ENCODE measurements around the gene AHDC1.
"Not testable (repeated sequence)": the region's sequence is repeated elsewhere in the genome, so short reads cannot be mapped to it uniquely, and the experiment has no call there.

AHDC1 gene, protein sequence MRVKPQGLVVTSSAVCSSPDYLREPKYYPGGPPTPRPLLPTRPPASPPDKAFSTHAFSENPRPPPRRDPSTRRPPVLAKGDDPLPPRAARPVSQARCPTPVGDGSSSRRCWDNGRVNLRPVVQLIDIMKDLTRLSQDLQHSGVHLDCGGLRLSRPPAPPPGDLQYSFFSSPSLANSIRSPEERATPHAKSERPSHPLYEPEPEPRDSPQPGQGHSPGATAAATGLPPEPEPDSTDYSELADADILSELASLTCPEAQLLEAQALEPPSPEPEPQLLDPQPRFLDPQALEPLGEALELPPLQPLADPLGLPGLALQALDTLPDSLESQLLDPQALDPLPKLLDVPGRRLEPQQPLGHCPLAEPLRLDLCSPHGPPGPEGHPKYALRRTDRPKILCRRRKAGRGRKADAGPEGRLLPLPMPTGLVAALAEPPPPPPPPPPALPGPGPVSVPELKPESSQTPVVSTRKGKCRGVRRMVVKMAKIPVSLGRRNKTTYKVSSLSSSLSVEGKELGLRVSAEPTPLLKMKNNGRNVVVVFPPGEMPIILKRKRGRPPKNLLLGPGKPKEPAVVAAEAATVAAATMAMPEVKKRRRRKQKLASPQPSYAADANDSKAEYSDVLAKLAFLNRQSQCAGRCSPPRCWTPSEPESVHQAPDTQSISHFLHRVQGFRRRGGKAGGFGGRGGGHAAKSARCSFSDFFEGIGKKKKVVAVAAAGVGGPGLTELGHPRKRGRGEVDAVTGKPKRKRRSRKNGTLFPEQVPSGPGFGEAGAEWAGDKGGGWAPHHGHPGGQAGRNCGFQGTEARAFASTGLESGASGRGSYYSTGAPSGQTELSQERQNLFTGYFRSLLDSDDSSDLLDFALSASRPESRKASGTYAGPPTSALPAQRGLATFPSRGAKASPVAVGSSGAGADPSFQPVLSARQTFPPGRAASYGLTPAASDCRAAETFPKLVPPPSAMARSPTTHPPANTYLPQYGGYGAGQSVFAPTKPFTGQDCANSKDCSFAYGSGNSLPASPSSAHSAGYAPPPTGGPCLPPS (N-terminal part only)

DNA sequence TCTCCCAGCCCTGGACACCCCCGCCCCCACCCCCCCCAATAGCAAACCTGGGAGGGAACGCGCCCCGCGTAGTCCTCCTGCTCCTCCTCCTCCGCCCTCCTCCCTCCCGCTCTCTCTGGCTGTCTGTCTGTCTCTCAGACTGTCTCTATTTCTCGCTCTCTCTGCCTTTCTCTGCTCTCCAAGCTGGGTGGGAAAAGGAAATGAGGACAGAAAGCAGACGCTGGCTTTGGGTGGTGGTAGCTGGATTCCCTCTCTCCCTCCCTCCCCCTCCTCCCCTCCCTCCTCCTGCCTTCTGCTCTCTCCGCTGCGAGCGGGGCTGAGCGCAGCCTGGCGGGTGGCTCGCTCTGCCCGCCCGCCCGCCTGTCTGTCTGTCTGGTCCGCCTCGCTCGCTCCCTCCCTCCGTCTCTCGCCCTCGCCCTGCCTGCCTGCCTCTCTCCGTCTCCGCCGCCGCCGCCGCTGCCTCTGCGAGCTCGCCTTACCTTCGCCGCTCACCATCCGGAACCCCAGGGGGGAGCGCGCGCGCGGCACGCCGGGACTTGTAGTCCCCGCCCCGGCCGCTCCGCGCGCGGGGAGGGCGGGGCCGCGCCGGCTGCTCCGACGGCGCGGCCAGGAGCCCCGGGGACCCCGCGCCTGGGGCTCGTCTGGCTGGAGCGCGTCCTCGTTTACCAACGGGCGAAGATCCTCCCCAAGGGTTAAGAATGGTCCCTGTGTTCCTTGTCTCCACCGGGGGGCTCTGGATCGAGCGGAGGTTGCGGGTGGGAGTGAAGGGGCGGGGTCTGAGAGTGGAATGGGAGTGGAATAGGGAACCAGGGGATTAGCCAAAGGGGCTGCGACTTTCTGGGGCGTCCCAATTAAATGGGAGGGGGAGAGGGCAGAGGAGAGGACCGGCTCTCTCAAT lies at the start of gene AHDC1:
AHDC1 (minus strand) TSS at position 464 of the 898 bp plus-strand sequence. CDS start 52,029 bp downstream, outside the sequence.
- peak; percentile 89 for DNase-seq

DNA sequence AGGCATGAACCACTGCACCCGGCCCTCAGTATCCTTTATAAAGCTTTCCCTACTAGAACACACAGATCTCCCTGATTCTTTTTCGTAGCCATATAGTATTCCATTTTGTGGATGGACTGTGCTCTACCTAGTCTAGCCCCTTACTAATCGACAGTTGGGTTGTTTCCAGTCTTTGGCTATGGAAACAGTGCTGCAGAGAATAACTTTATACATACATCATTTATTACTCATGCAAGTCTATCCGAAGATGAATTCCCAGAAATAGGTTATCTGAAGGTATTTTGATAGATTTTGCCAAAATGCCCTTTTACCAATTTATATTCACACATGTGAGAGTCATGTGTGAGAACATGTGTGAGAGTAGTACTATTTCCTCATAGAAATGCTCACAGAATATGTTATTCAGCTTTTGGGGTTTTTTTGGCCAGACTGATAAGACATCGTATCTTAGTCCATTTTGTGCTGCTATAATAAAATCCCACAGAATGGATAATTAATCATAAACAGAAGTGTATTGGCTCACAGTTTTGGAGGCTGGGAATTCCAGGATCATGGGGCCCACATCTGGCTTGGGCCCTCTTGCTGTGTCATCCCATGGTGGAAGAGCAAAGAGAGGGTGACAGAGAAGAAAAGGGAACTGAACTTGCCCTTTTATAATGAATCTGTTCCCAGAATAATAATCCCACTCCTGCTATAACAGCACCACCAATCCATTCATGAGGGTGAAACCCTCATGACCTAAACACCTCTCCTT lies 48.3 kb upstream of the AHDC1 start:
- no peak for DNase-seq

DNA sequence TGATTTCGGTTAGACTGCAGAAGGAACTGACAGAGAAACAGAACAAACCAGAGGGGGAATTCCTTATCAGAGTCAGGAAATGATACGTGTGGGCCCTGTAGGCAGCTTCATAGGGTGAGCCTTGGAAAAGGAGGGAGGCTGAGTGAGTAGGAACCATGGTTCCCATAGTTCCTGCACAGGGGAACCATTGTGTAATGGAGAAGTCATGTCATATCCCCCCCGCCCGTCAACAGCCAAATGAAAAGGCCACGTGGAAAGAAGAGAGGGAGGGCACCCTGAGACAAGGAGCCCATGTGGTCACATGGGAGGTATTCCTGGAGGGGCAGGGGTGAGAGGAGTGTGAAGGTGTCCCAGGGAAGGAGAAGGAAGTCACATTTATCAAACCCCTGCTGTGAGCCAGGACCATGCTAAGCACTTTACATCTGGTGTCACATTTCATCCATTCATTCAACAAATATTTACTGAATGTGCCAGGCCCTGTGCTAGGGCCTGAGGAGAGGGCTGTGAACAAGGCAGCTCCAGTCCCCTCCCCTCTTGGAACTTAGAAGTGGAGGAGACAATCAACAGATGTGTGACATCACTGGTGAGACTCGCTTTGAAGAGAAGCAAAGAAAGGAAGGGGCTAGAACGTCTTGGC lies 46.7 kb upstream of the AHDC1 start:
- DNase-seq: no peak

DNA sequence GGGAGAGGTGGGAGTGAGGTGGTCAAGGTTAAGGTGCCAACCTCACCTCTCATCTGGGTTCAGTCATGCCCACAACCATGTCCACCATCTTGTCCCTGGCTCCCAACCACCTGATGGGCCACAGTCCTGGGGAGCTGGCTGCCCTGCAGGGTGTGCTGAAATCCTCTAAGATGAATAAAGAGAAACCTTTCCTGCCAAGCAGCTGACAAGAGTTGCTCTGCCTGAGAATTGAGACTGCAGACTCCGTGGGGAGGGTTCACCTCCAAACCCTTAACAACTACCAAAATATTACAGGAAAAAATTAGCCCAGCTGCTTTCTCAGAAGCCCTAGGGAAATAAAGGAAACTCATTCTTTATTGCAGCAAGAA lies 46.2 kb upstream of the AHDC1 start:
- no peak for DNase-seq

DNA sequence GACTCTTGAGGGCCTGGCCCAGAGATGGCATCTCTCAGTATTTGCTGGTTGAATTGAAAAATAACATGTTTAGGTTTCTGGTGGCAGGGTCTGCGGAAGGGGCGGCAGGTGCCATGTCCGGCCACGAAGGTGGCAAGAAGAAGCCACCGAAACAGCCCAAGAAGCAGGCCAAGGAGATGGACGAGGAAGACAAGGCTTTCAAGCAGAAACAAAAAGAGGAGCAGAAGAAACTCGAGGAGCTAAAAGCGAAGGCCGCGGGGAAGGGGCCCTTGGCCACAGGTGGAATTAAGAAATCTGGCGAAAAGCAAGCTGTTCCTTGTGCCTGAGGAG lies 45.3 kb upstream of the AHDC1 start:
- no peak for DNase-seq

DNA sequence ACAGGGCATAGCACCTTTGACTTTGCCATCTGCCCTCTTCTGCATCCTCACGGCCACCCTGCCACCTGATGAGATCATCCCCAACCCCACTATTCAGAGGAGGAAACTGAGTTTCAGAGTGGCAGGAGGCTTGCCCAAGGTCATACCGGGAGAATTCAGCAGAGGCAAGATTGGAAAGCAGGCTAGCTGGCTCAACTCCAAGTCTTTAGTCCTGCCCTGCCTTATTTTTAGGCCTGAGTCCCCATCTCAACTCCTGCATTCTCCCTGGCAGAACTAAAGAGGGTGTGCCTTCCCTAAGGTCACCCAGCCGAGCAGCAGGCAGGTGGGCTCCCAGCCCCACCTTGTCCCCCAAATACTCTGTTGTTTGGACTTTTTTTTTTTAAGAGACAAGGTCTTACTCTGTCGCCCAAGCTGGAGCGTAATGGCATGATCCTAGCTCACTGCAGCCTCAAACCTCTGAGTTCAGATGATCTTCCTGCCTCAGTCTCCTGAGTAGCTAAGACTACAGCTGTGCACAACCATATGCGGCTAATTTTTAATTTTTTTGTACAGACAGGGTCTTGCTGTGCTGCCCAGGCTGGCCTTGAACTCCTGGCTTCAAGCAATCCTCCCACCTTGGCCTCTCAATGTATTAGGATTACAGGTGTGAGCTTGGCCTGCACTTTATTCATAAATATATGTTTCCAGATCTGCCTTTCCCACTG lies 44.8 kb upstream of the AHDC1 start:
- no peak for DNase-seq

DNA sequence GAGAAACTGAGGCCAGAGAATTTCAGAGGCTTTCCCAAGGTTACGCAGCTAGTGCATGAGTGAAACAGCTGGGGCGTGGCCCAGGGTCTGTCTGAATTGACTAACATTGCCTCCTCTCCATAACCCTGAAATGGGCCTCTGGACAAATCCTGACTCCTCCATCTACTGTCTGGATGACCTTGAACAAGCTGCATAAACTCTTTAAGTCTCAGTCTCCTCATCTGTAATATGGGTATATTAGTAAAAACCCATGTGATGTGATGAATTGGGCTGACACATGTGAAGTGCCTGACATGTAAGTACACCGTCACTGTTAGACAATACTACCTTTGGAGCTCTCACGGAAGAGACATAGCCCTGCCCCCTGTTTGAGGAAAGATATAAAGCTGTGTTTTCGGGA lies 43.4 kb upstream of the AHDC1 start:
- no peak for DNase-seq

DNA sequence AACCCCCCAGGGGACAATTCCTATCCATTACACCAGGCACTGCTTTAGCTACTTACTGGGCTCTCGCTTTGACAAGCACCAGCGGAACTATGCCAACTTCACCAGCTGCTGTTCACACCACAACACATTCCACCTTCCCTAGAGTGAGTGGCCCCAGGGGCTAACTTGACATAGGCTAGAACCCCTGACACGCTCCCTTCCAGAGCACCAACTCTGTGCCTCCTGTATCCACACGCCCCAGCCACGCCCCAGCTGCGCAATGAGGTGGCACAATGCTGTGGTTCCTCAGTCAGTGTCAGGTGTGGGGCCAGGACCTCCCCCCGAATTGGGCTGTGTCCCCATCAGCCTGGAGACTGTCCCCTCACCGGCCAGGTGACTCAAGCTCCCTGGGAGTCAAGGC lies 42.7 kb upstream of the AHDC1 start:
- no peak for DNase-seq

DNA sequence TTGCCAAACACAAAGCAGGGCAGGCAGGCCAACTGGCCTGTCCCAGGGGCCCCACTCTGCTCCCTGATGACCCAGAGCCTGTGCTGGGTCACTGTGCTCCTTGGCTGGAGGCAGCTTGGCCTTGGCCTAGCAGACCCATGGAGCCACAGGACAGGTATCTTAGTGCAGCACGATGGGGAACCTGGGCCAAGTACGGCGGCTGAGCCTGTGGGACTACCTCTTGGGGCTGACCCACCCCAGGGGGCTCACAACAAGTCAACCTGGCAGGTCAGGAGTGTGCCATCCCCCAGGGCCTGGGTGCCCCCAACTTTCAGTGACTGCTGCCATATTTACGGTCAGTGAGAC lies 41.1 kb upstream of the AHDC1 start:
- no peak for DNase-seq

DNA sequence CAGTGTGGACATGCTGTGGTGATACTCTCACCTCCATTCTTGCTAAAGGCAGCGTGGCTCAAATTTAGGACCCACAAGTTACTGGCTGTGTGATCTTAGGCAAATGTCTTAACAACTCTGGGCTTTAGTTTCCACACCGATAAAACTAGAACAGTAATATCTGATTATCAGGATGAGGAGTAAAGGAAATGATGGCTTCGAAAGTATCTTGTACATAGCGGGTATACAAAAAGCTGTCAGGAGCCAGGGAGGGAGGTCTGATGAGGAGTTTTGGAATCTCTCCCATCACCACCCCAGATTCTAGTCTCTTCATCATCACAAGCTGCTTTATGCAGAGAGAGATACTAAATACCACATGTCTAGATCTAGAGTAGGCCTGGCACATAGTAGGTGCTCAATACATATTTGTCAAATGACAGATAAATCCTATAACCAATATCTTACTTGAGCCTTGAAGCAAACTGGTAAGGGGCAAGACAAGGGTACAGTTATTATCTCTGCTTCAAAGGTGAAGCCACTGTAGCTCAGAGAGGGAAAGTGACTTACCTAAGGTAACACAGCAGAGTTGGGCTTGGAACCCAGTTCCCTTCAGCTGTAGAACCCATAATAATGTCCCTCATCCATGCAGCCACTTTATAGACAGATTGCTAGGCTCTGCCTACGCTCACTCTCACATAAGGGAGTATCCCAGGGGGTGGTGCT lies 40.6 kb upstream of the AHDC1 start:
- no peak for DNase-seq

DNA sequence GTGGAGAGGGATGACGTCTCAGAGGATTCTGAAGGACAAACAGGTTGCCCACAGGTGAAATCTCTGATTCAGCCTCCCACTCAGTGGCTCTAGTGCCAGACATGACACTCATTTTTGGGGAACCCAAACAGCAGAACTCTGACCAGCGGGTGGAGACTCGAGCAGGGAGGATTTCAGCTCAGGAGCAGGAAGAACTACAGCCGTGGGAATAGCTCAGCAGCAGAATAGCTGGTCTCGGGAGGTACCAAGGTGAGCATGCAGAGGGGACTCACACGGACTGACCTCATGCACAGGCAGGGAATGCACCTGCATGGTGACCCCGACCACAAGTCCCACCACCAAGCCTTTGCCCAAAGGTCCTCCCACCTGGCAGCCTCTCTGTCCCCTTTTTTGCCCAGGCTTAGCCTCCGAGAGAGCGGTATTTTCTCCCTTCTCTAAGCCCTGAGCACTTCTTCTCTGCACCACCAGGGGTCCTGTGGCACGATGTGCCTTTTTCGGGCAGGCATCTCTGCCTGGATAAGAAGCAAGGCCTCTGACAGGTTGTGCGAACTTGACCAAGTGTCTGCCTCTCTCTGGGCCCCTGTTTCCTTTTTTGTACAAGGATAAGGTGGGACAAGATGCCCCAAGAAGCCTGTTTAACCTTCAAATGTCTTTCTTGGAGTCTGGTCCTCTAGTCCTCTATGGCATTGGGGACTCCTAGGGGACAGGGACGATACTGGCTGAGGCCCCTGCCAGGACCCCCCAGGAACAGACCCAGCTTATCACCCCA lies 39.8 kb upstream of the AHDC1 start:
- DNase-seq: peak; percentile 40

DNA sequence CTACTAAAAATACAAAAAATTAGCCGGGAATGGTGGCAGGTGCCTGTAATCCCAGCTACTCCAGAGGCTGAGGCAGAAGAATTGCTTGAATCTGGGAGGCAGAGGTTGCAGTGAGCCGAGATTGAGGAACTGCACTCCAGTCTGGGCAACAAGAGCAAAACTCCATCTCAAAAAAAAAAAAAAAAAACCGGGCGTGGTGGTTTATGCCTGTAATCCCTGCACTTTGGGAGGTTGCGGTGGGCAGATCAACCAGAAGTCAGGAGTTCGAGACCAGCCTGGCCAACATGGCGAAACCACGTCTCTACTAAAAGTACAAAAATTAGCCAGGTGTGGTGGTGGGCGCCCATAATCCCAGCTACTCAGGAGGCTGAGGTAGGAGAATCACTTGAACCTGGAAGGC lies 36.6 kb upstream of the AHDC1 start:
- DNase-seq: not testable (repeated sequence)

DNA sequence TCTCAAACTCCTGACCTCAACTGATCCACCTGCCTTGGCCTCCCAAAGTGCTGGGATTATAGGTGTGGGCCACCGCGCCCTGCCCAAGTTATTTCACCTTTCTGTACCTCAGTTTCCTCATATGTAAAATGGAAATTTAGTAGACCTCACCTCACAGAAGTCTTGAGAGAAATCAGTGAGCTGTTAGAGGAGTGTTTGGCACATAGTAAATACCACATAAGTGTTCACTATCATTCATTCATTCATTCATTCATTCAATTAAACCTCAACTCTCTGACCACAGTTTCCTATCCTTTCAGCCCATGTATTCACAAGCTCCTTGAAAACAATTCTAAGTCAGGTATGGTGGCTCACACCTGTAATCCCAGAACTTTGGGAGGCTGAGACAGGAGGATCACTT lies 34.9 kb upstream of the AHDC1 start:
- DNase-seq: no peak

DNA sequence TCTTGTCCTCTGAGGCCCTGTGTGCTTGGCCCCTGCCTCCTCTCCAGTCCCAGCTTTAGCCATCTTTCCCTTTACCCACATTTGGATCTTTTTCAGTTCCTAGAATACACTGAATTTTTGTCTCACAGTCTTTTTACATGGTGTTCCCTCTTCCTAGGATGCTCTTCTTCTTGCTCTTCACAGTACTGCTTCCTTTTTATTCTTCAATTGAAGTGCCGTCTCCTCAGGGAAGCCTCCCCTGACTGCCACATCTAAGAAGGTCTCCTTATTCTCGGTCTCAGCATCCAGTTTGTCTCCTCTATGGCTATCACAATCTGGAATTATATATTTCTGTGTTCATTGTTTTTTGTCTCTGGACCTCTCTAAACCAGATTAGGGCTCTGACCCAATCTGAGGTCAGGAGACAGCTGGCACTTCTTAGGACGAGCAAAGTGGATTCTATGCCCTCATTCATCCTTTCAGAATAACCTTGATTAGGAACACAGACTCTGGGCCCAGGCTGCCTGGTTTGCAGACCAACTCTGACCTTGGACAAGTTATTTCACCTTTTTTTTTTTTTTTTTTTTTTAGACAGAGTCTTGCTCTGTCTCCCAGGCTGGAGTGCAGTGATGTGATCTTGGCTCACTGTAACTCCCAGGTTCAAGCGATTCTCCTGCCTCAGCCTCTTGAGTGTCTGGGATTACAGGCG lies 34.2 kb upstream of the AHDC1 start:
- no peak for DNase-seq

DNA sequence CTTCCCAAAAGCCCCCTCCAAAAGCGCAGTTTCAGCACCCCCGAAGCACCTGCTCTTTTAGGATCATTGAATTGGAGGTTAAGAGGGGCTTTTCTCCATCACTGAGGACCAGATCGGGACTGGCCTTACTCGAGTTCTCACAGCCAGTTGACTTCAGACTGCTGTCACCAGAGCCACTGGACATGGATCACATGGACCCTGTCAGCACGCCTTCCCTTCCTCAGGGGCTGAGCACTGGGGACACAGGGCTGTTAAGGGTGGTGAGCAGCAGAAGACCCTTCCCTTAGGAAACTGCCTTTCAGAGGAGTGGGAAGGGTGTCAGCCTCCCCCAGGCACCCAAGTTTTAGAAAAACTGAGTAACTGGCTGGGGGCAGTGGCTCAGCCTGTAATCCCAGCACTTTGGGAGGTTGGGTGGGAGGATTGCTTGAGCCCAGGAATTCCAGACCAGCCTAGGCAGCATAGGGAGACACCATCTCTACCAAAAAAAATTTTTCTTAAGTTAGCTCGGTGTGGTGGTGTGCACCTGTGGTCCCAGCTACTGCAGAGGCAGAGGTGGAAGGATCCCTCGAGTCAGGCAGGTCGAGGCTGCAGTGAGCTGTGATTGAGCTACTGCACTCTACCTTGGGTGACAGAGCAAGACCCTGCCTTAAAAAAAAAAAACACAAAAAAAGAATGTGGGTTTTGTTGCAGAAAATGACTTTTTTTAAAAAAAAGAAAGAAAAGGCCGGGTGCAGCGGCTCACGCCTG lies 31.6 kb upstream of the AHDC1 start:
- DNase-seq: no peak

DNA sequence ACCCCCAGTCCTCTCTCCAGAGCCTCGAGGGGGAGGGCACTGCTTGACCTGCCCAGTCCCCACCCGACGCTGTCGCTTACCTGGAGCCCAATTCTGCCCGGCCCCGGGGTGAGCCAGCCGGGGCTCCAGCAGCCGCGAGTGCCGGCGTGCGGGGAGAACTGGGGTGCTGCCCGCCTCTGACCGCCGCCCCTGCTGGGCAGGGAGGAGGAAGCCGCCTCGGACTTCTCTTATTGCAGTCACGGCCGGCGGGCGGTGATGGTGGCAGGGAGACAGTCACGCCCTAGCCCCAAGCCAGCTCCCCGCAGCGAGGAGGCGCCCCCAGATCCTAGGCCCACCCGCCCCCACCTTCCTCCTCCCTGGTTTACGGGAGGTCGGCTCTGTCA lies 31.0 kb upstream of the AHDC1 start, which contains the start of gene FGR:
FGR (minus strand) TSS at position 201 of the 383 bp plus-strand sequence. CDS start 11,269 bp downstream, outside the sequence.
- DNase-seq: no peak

DNA sequence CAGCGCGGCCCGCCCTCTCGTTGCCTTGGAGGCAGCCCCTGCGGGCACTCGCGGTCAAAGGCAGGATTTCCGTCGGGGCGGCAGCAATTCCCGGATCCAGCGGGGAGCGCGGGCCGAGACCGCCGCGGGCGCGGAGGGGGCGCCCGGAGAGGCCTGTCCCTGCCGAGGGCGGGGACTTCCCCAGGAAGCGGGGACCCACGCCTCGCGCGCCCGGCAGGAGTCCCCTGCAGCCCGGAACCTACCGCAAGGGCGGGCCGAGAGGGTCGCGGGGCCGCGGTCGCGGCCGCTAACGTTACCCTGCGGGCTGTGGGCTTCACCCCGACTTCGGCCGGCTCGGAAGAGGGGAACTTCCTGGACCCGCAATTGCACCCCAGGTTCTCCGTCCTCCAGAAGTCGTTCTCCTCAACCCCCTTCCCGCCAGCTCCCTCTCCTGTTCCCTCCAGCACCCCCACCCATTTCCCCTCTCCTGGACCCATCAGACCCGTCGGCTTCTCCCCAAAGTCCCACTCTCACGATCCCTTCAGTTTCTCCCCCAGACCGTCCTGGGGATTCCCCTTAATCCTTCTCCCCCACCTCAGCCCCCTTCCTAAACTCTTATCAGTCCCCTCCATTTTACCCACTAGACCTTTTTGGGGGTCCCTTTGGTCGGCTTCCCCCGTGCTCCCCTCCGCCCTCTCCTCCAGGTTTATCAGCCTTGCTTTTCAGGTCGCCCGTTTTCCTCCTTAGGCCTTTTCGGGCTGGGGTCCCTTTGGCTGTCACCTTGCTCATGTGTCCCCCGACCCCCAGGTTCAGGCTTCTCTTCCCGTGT lies 30.4 kb upstream of the AHDC1 start:
- no peak for DNase-seq

Data from NCI-H1092 (cell line).